Ecto neural progenitor cell (in vitro differentiated cells): ENCODE results near the gene TAF3.

Experiments
- DNase-seq: peaks from one replicate; pipeline ENCODE4 v3.0.0-alpha.2; 2018; ENCODE audit warnings: low spot score

The TAF3 gene

DNA sequence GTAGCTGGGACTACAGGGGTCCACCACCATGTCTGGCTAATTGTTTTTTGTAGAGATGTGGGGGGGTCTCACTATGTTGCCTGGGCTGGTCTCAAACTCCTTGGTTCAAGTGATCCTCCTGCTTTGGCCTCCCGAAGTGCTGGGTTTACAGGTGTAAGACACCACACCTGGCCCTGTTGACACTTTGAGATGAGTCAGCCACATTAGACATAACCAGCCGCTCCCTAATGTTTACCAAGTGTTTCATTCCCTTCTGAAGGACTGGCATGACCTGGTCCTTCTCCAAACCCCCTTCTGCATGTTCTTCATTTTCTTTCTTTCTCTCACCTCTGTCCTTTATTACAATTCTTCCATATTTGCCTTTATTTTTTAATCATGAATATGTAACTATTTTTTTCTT lies 67.8 kb downstream of the TAF3 start:
- no peak for DNase-seq

DNA sequence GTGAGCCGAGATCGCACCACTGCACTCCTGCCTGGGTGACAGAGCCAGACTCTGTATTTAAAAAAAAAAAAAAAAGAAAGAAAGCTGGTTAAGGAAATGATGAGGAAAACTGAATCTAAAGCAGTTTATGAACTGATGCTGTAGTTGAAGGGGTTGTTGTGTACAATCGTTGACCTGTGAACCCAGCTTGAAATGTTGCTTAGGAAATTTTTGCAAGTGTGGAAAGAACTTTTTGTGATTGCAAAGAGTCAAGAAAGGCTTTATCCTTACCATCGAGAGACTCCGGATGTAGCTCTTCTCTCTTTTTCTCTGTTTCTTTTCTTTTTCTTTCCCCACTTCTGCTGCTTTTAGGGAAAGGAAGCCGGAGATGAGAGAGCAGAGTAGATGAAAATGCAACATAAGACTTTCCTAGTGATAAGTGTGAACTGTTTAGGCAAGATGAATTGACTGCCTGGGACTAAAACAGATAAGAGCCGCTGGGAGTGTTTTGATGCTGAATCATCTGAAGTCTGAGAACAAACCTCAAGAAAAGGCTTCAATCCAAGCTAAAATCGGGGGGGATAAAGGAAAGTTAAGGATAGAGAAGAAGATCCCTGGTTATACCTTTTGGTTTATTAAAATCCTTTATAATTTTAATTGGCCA lies 69.0 kb downstream of the TAF3 start:
- DNase-seq, result no peak

DNA sequence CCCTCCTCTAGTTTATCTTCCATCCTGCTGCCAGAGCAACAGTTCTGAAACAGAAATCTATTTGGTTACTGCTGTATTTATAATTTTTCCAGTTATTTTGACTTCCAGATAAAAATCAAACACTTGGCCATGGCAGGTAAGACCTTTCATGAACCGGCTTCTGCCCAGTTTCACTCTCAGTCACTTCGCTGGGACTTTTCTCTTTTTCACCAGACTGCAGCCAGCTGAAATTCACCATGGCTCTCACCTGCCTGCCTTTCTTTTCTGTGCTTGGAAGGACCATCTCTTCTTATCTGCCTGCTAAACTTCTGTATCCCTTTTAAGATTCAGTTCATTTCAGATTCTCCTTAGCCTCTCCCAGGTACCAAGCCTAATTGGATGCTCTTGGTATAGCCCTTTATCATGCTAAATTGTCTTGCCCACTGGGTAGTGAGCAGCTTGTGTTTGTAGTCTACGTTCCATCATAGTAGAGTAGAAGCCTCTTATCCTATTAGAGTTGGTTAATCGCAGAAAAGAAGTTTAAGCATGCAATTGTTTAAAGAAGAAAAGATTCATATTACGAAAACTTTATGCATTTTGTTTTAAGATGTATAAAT lies 71.7 kb downstream of the TAF3 start:
- DNase-seq, result no peak

DNA sequence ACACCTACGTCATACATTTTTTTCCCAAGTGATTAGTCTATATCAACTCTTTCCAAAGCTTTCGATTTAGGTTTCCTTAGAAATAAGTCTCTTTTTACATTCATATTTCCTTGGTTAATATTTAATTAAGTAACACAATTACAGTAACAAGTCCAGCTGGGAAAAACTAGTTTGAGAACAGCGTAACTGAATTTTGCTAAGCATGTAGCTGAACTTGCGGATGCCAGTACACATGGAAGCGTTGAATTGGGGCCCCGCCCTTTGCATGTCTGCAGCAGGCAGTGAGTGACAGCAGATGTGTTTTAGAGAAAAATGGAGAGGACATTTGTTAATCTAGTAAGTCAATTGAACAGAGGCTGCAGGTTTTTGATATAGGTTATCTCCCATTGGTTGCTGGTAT lies 72.5 kb downstream of the TAF3 start:
- no peak for DNase-seq

DNA sequence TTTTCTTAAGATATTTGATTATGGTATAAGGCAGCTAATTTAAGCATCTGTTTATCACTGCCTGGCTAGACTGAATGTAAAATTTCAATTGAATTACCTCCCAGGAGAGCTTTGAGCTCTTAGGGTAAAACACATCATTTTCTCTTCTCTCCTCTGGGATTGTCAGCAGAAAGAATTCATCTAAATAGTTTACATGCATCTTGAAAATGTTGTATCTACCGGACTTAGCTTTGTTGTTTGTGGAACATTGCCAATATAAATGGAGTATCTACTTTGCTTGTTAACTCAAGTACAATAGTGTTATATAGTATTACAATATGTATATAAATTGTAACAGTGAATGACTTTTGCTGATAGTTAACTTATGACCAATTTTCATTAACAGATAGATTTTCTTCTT lies 73.3 kb downstream of the TAF3 start:
- no peak for DNase-seq

DNA sequence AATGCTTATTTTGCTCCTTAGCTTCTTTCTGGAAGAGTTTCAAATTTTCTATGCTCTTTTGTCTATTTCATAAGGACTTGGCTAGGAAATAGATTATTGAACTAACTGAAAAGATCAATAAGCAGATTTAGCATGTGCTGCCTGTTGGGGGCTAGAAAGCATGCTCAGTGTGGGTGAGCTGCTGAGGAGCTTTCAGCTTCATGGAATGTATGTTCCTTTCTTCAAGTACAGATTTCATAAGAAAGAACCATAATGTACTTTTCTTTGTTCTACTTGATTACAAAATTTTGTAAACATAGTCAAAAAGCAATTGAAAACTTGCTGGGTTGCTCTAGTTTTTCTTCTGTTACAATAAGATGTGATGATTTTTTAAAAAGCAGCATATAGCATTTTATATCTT lies 73.8 kb downstream of the TAF3 start:
- DNase-seq, result no peak

DNA sequence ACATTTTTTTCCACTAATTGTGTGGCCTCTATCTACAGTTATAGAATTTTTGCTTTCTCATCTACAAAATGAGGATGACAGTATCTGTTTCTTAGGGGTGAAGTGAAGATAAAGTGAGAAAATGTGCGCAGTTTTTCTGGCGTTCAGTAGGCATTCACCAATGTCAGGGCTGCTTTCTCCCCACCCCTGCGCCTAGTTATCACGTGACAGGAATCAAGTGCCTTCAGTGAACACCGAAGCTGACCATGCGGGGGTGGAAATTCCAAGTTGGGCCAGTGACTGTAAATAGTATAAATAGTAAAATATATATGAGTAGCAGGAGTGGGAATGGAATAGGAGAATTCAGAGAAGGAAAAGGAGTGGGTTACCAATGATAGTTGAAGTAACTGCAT lies 77.4 kb downstream of the TAF3 start:
- no peak for DNase-seq

DNA sequence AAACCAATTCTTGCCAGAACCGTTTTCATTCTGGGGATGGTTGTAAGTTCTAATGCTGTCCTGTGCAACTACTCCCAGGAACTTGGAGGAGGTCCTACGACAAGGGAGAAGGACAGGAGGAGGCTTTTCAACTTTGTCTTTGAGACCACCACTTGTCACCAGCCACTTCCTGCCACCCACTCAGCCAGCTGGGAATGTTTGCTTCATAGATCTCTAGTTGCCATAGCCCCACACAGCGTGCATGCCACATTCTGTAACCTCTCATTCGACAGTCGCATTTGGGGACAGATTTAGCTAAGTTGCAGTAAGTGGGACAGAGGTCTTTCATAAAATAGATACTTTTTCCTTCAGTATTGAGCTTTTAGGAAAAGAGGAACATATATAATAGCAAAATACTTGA lies 78.0 kb downstream of the TAF3 start:
- no peak for DNase-seq

DNA sequence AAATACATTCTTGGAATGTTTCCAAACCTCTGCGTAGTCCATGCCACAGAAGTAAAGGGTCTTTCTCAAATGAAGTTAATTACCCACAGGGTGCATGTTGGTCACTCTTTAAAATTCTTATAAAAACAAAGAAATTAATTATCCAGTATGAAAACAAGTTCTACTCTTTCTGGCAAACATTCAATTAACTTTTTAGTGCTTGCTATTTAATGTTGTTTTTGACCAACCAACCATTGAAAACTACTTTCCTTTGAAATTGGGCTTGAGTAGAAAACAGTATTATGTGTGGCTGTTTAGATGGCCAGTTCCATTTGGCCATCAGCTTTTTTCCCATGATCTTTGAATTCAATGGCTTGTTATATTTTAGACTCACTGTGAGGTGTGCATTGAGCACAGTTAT lies 83.0 kb downstream of the TAF3 start:
- DNase-seq, result no peak

DNA sequence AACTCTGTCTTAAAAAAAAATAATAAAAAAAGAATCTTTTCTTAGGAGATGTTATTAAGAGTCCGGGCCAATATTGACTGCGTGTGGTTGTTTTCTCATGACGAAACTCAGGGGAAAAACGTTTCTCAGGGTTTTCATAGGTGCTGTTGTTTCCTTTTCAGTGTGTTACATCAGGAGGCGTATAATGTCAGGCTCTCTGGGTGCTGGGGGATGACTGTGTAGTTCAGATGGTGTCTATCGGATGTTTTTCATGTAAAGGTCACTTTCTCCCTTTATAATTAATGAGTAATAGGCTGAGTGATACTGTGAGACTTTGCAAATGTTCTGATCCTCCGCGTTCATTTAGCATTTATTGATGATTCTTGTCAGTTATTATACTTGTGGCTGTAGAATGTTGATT lies 84.1 kb downstream of the TAF3 start:
- no peak for DNase-seq

DNA sequence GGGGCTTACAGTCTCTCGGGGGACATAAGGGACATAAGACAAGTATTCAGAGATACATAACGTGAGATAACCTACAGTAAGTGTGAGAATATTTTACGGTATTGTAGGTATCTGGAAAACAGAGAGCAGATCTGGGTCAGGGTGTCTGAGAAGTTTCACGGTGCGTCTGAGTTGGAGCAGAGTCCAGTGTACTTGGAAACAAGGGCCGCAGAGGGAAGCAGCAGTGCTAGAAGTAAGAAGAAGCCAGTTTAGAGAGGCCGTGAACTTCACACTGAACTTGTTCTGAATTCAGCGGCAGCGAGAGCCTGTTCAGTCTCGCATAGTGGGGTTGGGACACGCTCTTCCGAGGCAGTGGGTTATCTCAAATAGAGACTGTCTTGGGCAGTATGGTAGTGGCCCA lies 85.5 kb downstream of the TAF3 start:
- no peak for DNase-seq

DNA sequence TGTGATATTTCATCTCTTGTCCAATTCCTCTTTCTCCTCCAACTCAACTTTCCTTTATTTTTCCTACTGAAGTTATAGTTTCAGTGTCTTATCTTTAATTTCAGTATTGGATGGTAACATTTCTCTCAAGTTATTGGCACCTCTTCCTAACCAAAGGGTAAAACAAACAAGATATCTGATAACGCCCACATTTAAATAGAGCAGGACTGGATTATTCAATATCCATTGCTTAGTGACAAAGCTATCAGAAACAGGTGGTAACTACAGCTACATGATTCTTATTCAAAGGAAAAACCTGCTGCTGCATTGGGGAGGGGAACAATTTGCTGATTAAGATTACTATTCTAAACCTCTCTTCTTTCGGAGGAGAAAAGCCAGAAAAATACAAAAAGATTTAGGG lies 87.8 kb downstream of the TAF3 start:
- no peak for DNase-seq

DNA sequence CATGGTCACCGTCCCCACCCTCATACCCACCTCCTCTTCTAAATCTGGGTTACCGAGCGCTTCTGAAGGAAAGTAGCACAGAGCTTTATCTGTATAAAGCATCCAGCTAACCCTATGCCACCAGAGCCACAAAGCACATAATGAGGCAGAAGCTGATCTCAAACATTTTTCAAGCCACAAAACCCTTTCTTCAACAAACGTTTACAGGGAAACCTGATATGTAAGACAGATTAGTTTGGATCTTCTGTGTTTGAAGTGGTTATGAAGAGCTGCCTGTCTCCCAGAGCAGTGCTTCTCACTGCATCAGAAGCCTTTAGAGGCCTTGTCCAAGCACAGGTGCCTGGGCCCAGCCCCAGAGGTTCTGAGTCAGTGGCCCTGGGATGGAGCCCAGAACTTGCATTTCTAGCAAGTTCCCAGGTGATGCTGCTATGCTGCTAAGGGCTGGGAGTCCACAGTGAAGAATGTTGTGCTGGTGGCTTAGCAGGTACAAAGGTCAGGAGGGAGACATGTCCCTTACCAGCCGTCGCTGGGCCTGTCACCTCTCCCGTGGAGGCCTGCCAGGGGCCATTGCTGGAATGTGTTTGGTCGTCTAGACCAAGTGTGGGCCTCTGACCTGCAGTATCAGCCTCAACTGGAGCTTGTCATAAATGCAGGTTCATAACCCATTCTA lies 90.4 kb downstream of the TAF3 start:
- DNase-seq, result no peak

DNA sequence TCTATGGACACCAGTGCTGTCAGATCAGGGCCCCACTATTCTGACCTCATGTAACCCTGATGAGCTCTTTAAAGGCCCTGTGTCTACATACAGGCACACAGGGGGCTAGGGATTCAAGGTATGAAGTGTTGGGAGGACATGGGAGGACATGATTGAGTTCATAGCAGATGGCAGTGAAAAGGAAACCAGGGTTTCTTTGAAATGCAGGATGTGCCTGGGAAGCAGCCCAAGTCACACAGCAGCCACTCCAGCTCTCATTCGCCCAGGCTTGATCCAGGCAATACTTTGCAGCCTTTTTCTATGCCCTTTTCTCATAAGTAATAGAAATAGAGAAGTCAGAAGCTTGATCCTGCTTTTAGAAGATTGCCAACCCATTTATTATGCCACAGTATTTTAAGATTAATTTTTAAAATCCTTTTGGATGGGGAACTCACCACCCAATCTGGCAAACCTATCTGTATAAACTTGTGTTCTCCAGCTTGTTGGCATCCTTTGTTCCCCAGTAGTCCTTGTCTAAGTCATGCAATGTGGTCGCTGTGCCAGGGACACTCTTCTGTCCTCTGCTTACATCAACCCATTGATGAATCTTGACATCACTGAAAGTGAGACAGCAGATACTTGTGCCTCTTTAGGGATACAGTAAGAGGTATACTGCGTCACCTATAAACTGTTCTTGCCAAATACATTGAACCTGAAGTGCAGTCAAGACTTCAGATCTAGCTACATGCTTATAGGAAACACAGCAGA lies 95.0 kb downstream of the TAF3 start:
- DNase-seq, result no peak

DNA sequence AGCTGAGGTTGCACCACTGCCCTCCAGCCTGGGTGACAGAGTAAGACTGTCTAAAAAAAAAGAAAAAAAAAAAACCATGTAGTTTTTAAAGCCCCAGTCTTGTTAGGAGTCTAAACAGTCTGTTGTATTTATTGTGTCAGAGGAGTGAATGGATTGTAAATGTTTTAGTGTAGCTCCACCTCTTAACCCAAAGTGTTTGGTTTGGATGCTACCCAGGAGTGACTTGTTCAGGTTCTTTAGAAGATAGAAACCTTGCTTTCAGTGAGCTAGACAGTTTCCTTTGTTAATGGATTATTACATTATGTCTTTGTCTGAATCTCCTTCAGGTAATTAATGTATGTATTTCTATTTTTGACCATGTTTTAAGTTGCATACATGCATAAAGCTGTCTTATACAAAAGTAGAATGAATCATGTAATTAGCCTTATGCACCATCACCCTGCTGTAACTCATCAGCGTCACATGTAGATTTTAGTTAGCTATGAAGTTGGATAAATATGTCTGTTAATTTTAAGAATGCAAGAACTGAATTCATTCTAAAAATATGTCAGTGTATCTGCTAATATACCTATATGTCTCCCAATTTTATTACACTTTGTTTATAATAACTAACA lies 97.7 kb downstream of the TAF3 start:
- DNase-seq, result no peak

DNA sequence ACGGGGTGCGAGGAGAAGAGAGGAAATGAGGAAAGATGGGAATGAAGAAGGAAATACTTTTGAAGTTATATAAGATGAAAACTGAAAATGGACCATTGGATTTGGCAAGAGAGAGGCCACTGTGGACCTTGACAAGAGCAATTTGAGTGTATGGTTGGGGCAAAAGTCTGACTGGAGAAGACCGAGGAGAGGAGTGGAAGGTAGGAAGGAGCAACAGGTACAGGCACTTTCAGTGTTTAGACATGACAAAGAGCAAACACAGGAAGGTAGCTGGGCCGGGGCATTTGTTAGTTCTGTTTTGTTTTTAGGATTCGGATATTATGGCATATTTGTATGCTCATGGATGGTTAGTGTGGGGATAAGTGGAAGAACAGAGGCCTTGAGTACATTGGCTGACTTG lies 99.4 kb downstream of the TAF3 start:
- no peak for DNase-seq

DNA sequence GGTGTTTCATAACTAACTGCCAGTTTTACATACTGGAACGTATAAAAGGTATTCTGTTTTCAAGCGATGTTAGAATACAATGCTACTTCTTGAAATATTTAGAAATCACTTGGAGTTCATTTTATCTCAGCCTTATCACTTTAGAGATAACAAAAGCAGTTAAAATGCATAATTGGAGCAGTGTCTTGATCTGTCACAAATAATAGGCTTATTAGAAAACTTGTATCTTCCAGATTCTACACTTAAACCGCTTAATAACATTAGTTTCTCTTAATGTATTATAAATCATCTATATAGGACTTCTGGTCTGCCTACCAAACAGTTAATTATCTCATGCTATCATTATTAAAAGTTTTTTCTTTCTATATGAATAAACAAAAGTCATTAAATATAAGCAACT lies 104.4 kb downstream of the TAF3 start:
- DNase-seq, result no peak

DNA sequence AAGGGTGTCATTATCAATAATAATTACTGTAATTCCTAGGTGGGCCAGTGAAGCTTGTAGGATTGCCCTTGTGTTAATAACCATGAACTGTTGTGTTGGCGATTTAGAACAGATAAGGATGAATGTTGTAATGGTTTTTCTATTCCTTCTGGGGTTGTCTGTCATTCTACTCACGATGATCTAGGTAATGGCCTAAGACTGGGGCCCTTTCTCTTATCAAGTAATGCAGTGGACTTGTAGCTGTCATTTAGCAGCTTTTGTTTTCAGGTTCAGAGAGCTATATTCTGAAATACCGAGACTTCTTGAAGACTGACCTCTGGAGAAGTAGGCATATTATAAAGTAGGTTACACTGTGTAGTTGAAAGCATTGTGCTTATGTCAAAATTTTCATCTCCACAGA lies 110.2 kb downstream of the TAF3 start:
- DNase-seq, result no peak

DNA sequence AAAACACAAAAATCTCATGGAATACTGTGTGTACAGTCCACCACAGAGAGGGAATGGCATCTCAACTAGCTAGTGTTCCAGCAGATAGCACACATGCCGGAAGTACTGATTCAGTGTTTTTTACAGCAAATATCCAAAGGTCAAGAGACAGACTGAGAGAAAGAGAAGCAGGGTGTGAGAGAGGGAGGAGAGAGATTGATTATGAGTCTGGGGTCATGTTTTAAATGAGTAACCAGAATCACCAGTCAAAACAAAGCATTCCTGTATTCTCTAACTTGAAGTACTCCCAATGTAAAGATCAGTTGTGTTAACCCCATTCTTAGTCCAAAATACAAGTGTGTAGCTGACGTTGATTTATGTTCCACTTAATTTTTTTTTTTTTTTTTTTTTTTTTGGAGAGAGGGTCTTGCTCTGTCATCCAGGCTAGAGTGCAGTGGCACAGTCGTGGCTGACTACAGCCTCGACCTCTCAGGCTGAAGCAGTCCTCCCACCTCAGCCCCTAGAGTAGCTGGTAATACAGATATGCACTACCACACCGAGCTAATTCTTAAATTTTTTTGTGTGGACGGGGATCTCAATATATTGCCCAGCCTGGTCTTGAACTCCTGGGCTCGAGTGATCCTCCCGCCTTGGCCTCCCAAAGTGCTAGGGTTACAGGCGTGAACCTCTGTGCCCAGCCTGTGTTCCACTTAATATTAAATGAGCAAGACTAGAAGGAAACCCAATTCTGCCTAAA lies 114.2 kb downstream of the TAF3 start:
- no peak for DNase-seq

DNA sequence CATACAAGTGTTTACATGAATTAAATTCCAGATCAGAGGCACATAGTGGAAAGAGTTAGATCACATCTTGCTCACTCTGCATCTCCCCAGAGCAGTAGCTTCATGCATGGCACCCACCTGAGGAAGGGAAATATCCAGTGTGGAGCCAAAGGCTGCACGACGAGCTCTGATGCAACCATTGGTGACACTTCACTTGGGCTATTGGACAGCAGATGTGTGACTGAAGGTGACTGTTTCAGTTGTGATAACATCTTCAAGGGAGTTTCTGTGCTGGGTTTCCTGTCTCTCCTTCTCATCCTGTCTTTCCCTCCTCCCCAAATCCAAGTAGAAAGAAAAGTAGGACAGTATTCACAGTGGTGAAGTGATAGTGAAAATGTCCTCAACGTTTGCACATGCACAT lies 115.0 kb downstream of the TAF3 start:
- no peak for DNase-seq

DNA sequence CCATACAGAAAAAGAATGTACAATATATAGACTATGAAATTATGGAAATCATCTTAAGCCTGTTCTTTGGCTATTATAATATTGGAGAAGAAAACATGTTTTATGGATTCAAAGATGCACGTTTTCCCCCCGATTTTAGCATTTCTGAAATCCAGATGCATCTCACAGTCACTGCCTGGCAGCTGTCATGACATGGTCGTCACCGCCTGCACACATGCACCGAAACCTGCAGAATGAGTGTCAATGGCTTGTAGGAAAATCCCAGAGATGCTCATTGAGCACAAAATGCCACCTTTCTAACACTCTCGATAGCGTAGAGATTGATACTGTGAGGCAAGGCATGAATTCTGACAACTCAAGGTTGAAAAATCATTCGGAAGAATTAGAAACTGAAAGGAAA lies 115.5 kb downstream of the TAF3 start:
- DNase-seq, result no peak

DNA sequence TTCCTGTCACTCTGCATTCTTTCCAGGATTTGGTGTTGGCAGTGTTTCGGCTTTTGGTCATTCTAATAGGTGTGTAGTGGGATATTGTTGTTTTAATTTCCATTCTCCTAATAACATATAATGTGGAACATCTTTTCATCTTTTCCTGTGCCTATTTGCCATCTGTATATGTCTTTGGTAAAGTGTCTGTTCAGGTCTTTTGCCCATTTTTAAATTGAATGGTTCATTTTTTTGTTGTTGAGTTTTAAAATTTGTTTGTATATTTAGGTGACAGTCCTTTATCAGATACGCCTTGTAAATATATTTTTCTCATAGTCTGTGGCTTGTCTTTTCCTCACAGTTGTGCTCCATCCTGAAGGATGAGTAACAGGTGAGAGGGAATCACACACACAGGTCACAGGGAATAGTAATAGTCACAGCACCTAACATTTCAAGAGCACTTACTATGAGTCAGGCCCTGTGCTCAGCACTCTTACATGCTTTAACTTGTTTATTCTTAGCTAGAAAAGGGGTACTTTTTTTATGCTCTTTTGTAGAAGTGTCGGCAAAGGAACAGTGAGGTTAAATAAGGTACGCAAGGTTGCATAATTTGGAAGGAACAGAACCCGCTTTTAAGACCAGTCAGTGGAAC lies 119.1 kb downstream of the TAF3 start:
- DNase-seq, result no peak
